Large intestine (tissue), 3 donors: ENCODE data around the gene VRK3. TPM values are rescaled to one million over a fixed set of nuclear protein-coding genes. Genes with fewer than 3 reads are reported as not detected.
A peak's percentile ranks its signal among the peaks of the same experiment; 100 is the strongest.
"Not testable (repeated sequence)": the region's sequence is repeated elsewhere in the genome, so short reads cannot be mapped to it uniquely, and the experiment has no call there.

Experiments
- DNase-seq, 2 donors: peaks; one replicate each; pipeline versions ENCODE4 v3.0.0 to v3.0.0-alpha.2; 2013
- H3K27ac ChIP-seq: one replicate; pipeline ENCODE4 v1.5.1; 2013; ENCODE audit warnings: low read length
- H3K27me3 ChIP-seq: 2 replicates; pipeline ENCODE4 v1.6.1; 2013; ENCODE audit warnings: low read length; ENCODE audit not compliant: control insufficient read depth, insufficient read depth
- H3K36me3 ChIP-seq: 2 replicates; pipeline ENCODE4 v1.6.1; 2013; ENCODE audit warnings: low read length; ENCODE audit not compliant: control insufficient read depth, insufficient read depth
- H3K4me1 ChIP-seq: one replicate; pipeline ENCODE4 v1.6.1; 2013; ENCODE audit warnings: low read length; ENCODE audit not compliant: control insufficient read depth, insufficient read depth
- H3K4me3 ChIP-seq: one replicate; pipeline ENCODE4 v1.5.1; 2013; ENCODE audit warnings: low read length
- H3K9me3 ChIP-seq: one replicate; pipeline ENCODE4 v1.6.1; 2013; ENCODE audit warnings: mild to moderate bottlenecking, low read depth, low read length, moderate library complexity; ENCODE audit not compliant: control insufficient read depth
- WGBS: methylation state at CpG from one replicate; pipeline ENCODE4 v1.1.5; 2013; ENCODE audit warnings: low lambda C conversion rate; ENCODE audit not compliant: insufficient coverage; 5-methylcytosine and 5-hydroxymethylcytosine counted together
- polyA plus RNA-seq: library from polyadenylated mRNA; unstranded; fragments of 120-200 nt; gene quantifications from one replicate; pipeline ENCODE4 v1.2.1, GENCODE V29; 2013

The VRK3 gene
- polyA plus RNA-seq, 1 donor = 52.9 TPM

DNA sequence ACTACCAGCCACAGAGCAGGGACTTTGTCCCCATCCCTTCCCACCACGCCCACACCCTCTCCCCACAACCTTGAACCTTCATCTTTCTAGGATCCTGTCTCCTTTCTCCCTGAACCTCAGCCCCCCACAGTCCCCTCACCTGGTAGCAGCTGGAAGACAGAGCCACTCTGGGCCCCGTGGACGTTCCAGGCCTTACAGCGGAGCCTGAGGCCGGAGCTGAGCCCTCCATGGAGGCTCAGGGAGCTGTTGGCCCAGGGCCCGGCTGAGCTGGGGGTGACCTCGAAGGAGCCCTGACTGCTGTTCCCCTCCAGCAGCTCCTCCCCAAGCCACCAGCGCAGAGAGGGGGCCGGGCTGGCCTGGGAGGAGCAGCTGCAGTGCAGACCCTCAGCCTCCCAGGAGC lies 67.0 kb downstream of the VRK3 start:
- H3K27ac ChIP-seq = peak overlapping the region; percentile 84
- peak in 1 of 2 donors; percentile 38 for DNase-seq
- H3K9me3 ChIP-seq, H3K36me3 ChIP-seq, H3K27me3 ChIP-seq: not testable (repeated sequence)
- H3K4me1 ChIP-seq = peaks cover 35% of the 10 kb centered on the region
- peak overlapping the region; percentile 53 for H3K4me3 ChIP-seq
- WGBS = no CpG with 5 or more reads among the region's 9 CpGs

GRCh38 chr19:49957262-49957915 lies 67.8 kb downstream of the VRK3 start:
- H3K4me1 ChIP-seq = peaks cover 42% of the 10 kb centered on the region
- no peaks in the 10 kb centered on the region for H3K9me3 ChIP-seq
- H3K36me3 ChIP-seq = no peaks in the 10 kb centered on the region
- DNase-seq = peak in 1 of 2 donors; percentile 44
- H3K4me3 ChIP-seq = peak overlapping the region; percentile 53
- peak overlapping the region; percentile 84 for H3K27ac ChIP-seq
- no peaks in the 10 kb centered on the region for H3K27me3 ChIP-seq
- WGBS = no CpG with 5 or more reads among the region's 10 CpGs

GRCh38 chr19:49956115-49956495 lies 69.1 kb downstream of the VRK3 start:
- Histone ChIP-seq H3K4me3 (peak overlapping the region; percentile 53), H3K27ac (peak overlapping the region; percentile 84), H3K36me3 (peaks cover 5% of the 10 kb centered on the region), H3K27me3 (no peaks in the 10 kb centered on the region), H3K9me3 (no peaks in the 10 kb centered on the region), H3K4me1 (peaks cover 55% of the 10 kb centered on the region)
- WGBS = no CpG with 5 or more reads among the region's 9 CpGs
- DNase-seq = peak in 1 of 2 donors; percentile 69

GRCh38 chr19:49954933-49955332 lies 70.2 kb downstream of the VRK3 start:
- no peaks in the 10 kb centered on the region for H3K9me3 ChIP-seq
- H3K4me3 ChIP-seq = peak overlapping the region; percentile 12
- H3K36me3 ChIP-seq = peaks cover 10% of the 10 kb centered on the region
- H3K4me1 ChIP-seq = peaks cover 55% of the 10 kb centered on the region
- H3K27ac ChIP-seq = peak overlapping the region; percentile 84
- 37% methylated on average over 2 of the region's 11 CpGs for WGBS
- no peaks in the 10 kb centered on the region for H3K27me3 ChIP-seq
- DNase-seq = no peak

GRCh38 chr19:49954092-49954829 lies 70.9 kb downstream of the VRK3 start:
- Histone ChIP-seq H3K4me3 (no peak overlapping the region), H3K9me3 (no peaks in the 10 kb centered on the region), H3K4me1 (peaks cover 55% of the 10 kb centered on the region), H3K36me3 (peaks cover 10% of the 10 kb centered on the region), H3K27me3 (no peaks in the 10 kb centered on the region), H3K27ac (peak overlapping the region; percentile 84)
- 0% methylated on average over 3 of the region's 12 CpGs for WGBS
- DNase-seq = peak in 1 of 2 donors; percentile 78

DNA sequence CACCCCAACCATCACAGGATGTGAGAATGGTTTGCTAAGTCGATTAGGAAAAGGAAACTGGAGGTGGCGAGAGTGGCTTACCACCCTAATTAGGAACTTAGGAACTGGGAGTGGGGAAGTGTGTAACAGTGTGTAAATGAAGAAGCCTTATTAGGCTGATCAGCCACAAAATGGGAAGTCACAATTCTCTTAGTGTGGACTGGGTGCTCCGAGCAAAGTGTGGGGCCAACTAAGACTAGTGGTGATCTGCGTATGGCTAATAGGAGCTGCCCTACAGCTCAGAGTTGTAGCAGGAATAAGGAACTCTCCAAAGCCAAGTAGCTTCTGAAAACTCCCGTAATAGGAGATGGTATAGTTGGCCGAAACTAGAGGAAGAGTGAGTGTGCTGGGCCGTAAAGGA lies 71.8 kb downstream of the VRK3 start:
- Histone ChIP-seq H3K4me3 (no peak overlapping the region), H3K27me3 (no peaks in the 10 kb centered on the region), H3K9me3 (no peaks in the 10 kb centered on the region), H3K4me1 (peaks cover 55% of the 10 kb centered on the region), H3K36me3 (peaks cover 10% of the 10 kb centered on the region), H3K27ac (peak overlapping the region; percentile 84)
- DNase-seq = no peak
- 62% methylated on average over 2 of the region's 7 CpGs for WGBS

- Histone ChIP-seq H3K4me1 (peaks cover 55% of the 10 kb centered on the region), H3K27me3 (no peaks in the 10 kb centered on the region), H3K9me3 (no peaks in the 10 kb centered on the region), H3K4me3 (no peak overlapping the region), H3K27ac (peak overlapping the region; percentile 84), H3K36me3 (peaks cover 10% of the 10 kb centered on the region)
- no peak for DNase-seq
- no CpG with 5 or more reads among the region's 13 CpGs for WGBS
Observed at GRCh38 chr19:49952906-49953305, 72.3 kb downstream of the VRK3 start.

DNA sequence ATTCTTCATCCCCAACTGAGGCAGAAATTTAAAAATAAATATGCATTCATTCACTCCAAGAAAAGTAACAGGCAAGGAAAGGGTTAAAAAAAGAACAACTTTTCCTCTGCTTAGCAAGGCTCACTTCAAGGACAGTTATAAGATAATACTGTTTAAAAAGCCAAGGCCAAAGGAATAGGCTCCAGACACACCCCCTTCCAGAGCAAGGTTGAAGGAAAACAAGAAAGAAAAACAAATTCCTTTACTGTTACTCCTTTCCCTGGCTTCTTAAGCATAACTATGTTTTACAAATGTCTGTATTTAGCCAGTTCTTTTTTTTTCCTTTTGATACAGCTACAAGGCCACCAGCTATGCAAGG lies 72.7 kb downstream of the VRK3 start:
- DNase-seq = no peak
- H3K27me3 ChIP-seq = no peaks in the 10 kb centered on the region
- peaks cover 55% of the 10 kb centered on the region for H3K4me1 ChIP-seq
- H3K36me3 ChIP-seq = peaks cover 10% of the 10 kb centered on the region
- no peaks in the 10 kb centered on the region for H3K9me3 ChIP-seq
- H3K27ac ChIP-seq = peak overlapping the region; percentile 20
- H3K4me3 ChIP-seq = no peak overlapping the region

GRCh38 chr19:49951806-49952478 lies 73.2 kb downstream of the VRK3 start:
- Histone ChIP-seq H3K4me3 (no peak overlapping the region), H3K4me1 (peaks cover 54% of the 10 kb centered on the region), H3K36me3 (peaks cover 10% of the 10 kb centered on the region), H3K9me3 (no peaks in the 10 kb centered on the region), H3K27ac (peak overlapping the region; percentile 20), H3K27me3 (no peaks in the 10 kb centered on the region)
- WGBS = no CpG with 5 or more reads among the region's 9 CpGs
- DNase-seq = no peak

DNA sequence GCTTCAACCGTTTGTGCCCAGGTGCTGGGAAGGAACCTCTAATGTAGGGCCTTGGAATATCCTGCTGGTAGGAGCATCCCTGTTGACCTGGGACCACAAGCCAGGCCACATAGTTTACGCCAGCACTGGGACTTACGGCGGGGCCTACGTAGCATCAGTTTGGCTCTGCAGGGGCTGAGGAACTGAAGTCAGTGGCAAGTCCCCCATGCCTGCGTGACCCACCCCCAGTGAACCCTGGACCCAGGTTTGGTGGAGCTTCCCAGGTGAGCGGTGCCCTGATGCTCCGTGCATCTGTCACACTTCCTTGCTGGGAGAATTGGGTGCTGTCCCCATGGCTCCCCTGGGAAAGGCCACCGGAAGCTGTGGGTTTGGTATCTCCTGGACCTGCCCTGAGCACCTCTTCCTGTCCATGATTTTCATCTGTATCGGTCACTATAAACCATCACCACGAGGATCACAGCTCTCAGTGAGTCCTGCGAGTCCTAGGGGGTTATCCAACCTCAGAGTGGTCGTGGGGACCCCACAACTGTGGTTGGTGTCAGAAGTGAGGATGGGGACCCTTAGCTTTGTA lies 74.1 kb downstream of the VRK3 start:
- WGBS = no CpG with 5 or more reads among the region's 13 CpGs
- no peak for DNase-seq
- Histone ChIP-seq H3K4me3 (no peak overlapping the region), H3K9me3 (no peaks in the 10 kb centered on the region), H3K4me1 (peaks cover 47% of the 10 kb centered on the region), H3K36me3 (peaks cover 10% of the 10 kb centered on the region), H3K27me3 (no peaks in the 10 kb centered on the region), H3K27ac (no peak overlapping the region)
